Bronchial smooth muscle cell (primary cell): ENCODE measurements around the gene ZNF121. TPM values are rescaled to one million over a fixed set of nuclear protein-coding genes. Genes with fewer than 3 reads are reported as not detected.

Source experiments
- total RNA-seq: library from RNA; depleted of rRNA; stranded (reverse); fragments of >200 nt; gene quantifications from 2 replicates; pipeline ENCODE4 v1.2.1, GENCODE V29; 2014

ZNF121 gene
- total RNA-seq: 24.0 and 33.1 TPM in 2 replicates

GRCh38 chr19:9584073-9584833 lies at the start of gene ZNF121:
ZNF121 (minus strand) TSS chr19:9584504; CDS start chr19:9568097, 16,407 bp downstream.

GRCh38 chr19:9621156-9622037 lies 37.1 kb upstream of the ZNF121 start, which contains the start of gene ZNF561:
ZNF561 (minus strand) TSS chr19:9621232; CDS start chr19:9619456, 1,776 bp downstream.

GRCh38 chr19:9538183-9539058 lies 45.9 kb downstream of the ZNF121 start, which contains the start of gene ZNF426:
ZNF426 (minus strand) TSS chr19:9538645; CDS start chr19:9536232, 2,413 bp downstream.

Other genes with a start within 250 kb of the ZNF121 start
- 1.5 and 2.0 TPM in 2 replicates for gene ZNF177, start 221.5 kb downstream of the ZNF121 start, total RNA-seq
- 8.2 and 9.3 TPM in 2 replicates for gene ZNF266, start 148.9 kb downstream of the ZNF121 start, total RNA-seq
- gene ZNF560, start 85.9 kb downstream of the ZNF121 start, total RNA-seq: 0.79 and 1.2 TPM in 2 replicates
- gene ZNF426, start 45.9 kb downstream of the ZNF121 start, total RNA-seq: 22.4 and 23.5 TPM in 2 replicates
- 43.0 and 68.2 TPM in 2 replicates for gene ZNF561, start 36.7 kb upstream of the ZNF121 start, total RNA-seq
- gene ZNF562, start 90.6 kb upstream of the ZNF121 start, total RNA-seq: 12.6 and 28.4 TPM in 2 replicates
- gene ZNF846, start 184.2 kb upstream of the ZNF121 start, total RNA-seq: 17.0 and 18.5 TPM in 2 replicates
- gene FBXL12, start 234.6 kb upstream of the ZNF121 start, total RNA-seq: 13.1 and 13.6 TPM in 2 replicates
- gene UBL5, start 243.4 kb upstream of the ZNF121 start, total RNA-seq: 222 and 285 TPM in 2 replicates